Esophagus muscularis mucosa (tissue), 4 donors: Measurements from ENCODE around the gene HAUS1. TPM values are rescaled to one million over a fixed set of nuclear protein-coding genes. Genes with fewer than 3 reads are reported as not detected.

ENCODE experiments used
- DNase-seq: peaks from one replicate; pipeline ENCODE4 v3.0.0-alpha.2; 2017; ENCODE audit errors: extremely low spot score
- H3K27ac ChIP-seq, 4 donors: fragments of 200-600 bp; sonication (generic); replicated peaks in 1 of 4; 1 replicate in 3 of 4; 2 replicates in 1 of 4; pipeline ENCODE4 v1.5.1; 2016 to 2019; ENCODE audit warnings: mild to moderate bottlenecking in 1 of 4
- H3K27me3 ChIP-seq, 4 donors: fragments of 200-600 bp; sonication (generic); one replicate each; pipeline versions ENCODE4 v1.5.1 to v1.6.0; 2016 to 2019
- H3K36me3 ChIP-seq, 4 donors: fragments of 200-600 bp; sonication (generic); one replicate each; pipeline ENCODE4 v1.5.1; 2016 to 2019
- H3K4me1 ChIP-seq, 4 donors: fragments of 200-600 bp; sonication (generic); one replicate each; pipeline ENCODE4 v1.5.1; 2016 to 2019
- H3K4me3 ChIP-seq, 4 donors: fragments of 200-600 bp; sonication (generic); 1 replicate in 2 of 4; 2 replicates in 2 of 4; pipeline ENCODE4 v1.5.1; 2016 to 2019; ENCODE audit warnings: mild to moderate bottlenecking in 4 of 4, moderate library complexity in 1 of 4
- H3K9me3 ChIP-seq, 4 donors: fragments of 200-600 bp; sonication (generic); 1 replicate in 3 of 4; 2 replicates in 1 of 4; pipeline ENCODE4 v1.5.1; 2016 to 2019
- EP300 ChIP-seq: sonication (generic); formaldehyde crosslinking; IDR thresholded peaks from one replicate; pipeline ENCODE4 v1.6.1; 2017; ENCODE audit warnings: antibody characterized with exemption
- POLR2A ChIP-seq: fragments of 450-650 bp; IDR thresholded peaks from one replicate; pipeline ENCODE4 v1.6.1; 2017; ENCODE audit warnings: antibody characterized with exemption, moderate library complexity, mild to moderate bottlenecking, low read depth
- POLR2AphosphoS5 ChIP-seq, 2 donors: sonication (generic); formaldehyde crosslinking; IDR thresholded peaks; one replicate each; pipeline ENCODE4 v1.6.1; 2017; ENCODE audit warnings: antibody characterized with exemption in 2 of 2
- WGBS: methylation state at CpG from one replicate; pipeline ENCODE4 v1.1.5; 2018; 5-methylcytosine and 5-hydroxymethylcytosine counted together
- intact Hi-C: fragments of 100-400 bp; cut with DNase I; formaldehyde crosslinking; loops from one replicate; pipeline ENCODE4 v1.15.1; 2023
- total RNA-seq, 4 donors: library from RNA; depleted of rRNA; stranded (reverse); fragments of >200 nt; gene quantifications; one replicate each; pipeline versions ENCODE4 v1.1.0 to v1.2.1, GENCODE V29; 2016
- TF ChIP-seq, protein P1 (sequence below), 3 experiments: fragments of 200-600 bp in 2 of 3; fragments of 450-650 bp in 1 of 3; sonication (generic) in 2 of 3; IDR thresholded peaks; one replicate each; pipeline ENCODE4 v1.5.1; 2017 to 2019; ENCODE audit warnings: antibody characterized with exemption in 3 of 3, mild to moderate bottlenecking in 2 of 3, moderate library complexity in 1 of 3

The HAUS1 gene
- total RNA-seq, 4 donors from 2014 or later, result 31.9 to 48.3 (median 34.8) TPM

DNA sequence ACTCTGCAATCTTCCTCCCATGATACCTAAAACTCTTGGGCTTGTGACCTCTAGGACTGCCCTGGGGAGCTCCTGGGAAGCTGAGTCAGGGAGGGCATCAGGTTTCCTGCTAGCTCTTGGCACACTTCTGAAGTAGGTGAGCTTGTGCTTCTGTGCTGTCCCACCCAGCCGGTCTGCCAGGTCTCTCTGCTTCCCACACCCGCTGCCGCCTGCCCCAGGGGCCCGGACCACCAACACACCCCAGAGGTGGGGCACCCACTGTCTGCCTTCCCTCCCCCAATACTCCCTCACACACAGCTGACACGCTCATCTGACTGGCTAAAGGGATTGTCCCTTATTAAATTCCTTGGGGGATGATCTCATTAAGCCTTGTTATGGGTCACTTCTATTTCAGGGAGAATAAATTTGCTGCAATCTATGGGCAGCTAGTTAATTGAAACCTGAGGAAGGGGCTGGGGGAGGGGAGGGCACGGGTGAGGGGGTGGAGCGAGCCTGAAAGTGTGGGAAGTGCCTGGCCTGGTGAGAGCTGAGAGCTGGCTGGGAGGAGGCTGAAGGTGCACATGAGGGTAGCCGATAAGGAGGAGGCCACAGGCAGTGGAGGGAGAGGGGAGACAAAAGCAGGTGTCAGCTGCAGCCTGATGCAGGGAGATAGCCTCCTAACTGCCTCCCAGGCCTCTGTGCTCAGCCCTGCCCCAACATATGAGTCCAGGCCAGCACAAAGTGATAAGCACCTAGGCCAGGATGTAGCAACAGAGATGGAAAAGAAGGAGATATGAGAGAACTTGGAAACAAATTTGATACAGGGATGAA is 48.8 kb downstream of the HAUS1 start:
- TF ChIP-seq EP300, result no peak
- no peak for TF ChIP-seq POLR2A
- TF ChIP-seq, protein P1, sequence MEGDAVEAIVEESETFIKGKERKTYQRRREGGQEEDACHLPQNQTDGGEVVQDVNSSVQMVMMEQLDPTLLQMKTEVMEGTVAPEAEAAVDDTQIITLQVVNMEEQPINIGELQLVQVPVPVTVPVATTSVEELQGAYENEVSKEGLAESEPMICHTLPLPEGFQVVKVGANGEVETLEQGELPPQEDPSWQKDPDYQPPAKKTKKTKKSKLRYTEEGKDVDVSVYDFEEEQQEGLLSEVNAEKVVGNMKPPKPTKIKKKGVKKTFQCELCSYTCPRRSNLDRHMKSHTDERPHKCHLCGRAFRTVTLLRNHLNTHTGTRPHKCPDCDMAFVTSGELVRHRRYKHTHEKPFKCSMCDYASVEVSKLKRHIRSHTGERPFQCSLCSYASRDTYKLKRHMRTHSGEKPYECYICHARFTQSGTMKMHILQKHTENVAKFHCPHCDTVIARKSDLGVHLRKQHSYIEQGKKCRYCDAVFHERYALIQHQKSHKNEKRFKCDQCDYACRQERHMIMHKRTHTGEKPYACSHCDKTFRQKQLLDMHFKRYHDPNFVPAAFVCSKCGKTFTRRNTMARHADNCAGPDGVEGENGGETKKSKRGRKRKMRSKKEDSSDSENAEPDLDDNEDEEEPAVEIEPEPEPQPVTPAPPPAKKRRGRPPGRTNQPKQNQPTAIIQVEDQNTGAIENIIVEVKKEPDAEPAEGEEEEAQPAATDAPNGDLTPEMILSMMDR (IDR thresholded peaks at IDR 0.05), result no peak
- no peak for TF ChIP-seq POLR2AphosphoS5 (IDR thresholded peaks at IDR 0.05)
- intact Hi-C loops, result no loop called here
- no peak for DNase-seq
- no peak overlapping the region for H3K4me3 ChIP-seq
- 44% methylated on average over 8 of the region's 8 CpGs for WGBS
- H3K36me3 ChIP-seq, result no peaks in the 10 kb centered on the region
- no peaks in the 10 kb centered on the region for H3K9me3 ChIP-seq
- no peak overlapping the region for H3K27ac ChIP-seq
- no peaks in the 10 kb centered on the region for H3K27me3 ChIP-seq
- peaks cover 0 to 6% (median 0%) of the 10 kb centered on the region in 4 donors for H3K4me1 ChIP-seq

DNA sequence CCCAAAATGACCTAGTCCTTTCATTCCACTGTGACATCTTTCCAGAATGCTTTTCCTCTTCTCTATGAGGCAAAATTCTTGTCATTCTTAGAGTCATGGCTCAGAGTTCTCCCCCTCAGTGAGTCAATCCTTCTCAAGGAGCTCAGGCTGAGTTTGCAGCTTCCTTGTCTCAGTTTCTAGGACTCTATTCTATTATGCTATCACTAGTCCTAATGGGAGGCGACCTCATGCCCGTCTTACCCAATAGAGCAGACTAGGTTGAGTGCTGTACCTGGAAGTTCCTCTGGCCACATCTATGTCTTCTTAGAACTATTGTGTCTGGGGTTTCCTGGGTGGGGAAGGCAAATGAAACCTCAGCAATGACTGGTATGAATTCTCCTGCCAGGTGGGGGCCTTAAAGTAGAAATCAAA is 51.5 kb downstream of the HAUS1 start:
- no peak for DNase-seq
- H3K27me3 ChIP-seq, result no peaks in the 10 kb centered on the region
- peaks cover 0 to 6% (median 0%) of the 10 kb centered on the region in 4 donors for H3K4me1 ChIP-seq
- H3K4me3 ChIP-seq, result no peak overlapping the region
- WGBS, result 87% methylated on average over 2 of the region's 2 CpGs
- TF ChIP-seq POLR2A (no peak), EP300 (no peak), POLR2AphosphoS5 (IDR thresholded peaks at IDR 0.05) (no peak)
- TF ChIP-seq, protein P1 (IDR thresholded peaks at IDR 0.05), result no peak
- H3K27ac ChIP-seq, result no peak overlapping the region
- no peaks in the 10 kb centered on the region for H3K36me3 ChIP-seq
- no peaks in the 10 kb centered on the region for H3K9me3 ChIP-seq
- intact Hi-C loops, result no loop called here

DNA sequence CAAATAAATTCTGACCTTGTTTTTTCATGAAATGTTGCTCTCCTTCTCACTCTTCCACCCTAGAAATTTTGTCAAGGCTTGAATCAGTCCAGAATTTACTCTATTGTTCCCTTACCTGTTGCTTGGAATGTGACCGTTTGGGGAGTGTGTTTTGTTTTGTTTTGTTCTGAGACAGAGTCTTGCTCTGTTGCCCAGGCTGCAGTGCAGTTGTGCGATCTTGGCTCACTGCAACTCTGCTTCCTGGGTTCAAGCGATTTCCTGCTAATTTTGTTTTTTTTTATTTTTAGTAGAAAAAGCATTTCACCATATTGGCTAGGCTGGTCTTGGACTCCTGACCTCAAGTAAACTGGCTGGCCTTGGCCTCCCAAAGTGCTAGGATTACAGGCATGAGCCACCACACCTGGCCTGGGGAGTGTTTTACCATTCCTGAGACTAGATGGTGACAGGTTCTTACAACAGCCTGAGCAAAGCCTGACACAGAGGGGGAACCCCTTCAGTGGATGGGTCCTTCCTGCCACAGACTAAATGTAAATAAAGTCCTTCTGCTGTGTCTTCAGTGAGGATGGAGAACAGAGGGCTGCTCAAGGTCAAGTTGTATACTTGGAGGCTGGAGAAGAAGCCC is 52.0 kb downstream of the HAUS1 start:
- no peaks in the 10 kb centered on the region for H3K36me3 ChIP-seq
- intact Hi-C loops, result no loop called here
- no peaks in the 10 kb centered on the region for H3K27me3 ChIP-seq
- TF ChIP-seq, protein P1 (IDR thresholded peaks at IDR 0.05), result no peak
- TF ChIP-seq EP300 (no peak), POLR2A (no peak), POLR2AphosphoS5 (IDR thresholded peaks at IDR 0.05) (no peak)
- no peaks in the 10 kb centered on the region for H3K9me3 ChIP-seq
- no peak for DNase-seq
- no peak overlapping the region for H3K4me3 ChIP-seq
- 94% methylated on average over 3 of the region's 3 CpGs for WGBS
- no peak overlapping the region for H3K27ac ChIP-seq
- peaks cover 0 to 6% (median 0%) of the 10 kb centered on the region in 4 donors for H3K4me1 ChIP-seq

- TF ChIP-seq POLR2AphosphoS5 (IDR thresholded peaks at IDR 0.05) (no peak), POLR2A (no peak), EP300 (no peak)
- TF ChIP-seq, protein P1 (IDR thresholded peaks at IDR 0.05), result no peak
- Histone ChIP-seq H3K4me1 (peaks cover 0 to 6% (median 0%) of the 10 kb centered on the region in 4 donors), H3K4me3 (no peak overlapping the region), H3K27ac (no peak overlapping the region), H3K27me3 (no peaks in the 10 kb centered on the region), H3K9me3 (no peaks in the 10 kb centered on the region), H3K36me3 (no peaks in the 10 kb centered on the region)
- intact Hi-C loops, result no loop called here
- WGBS, result 56% methylated on average over 1 of the region's 3 CpGs
- no peak for DNase-seq
Measured at GRCh38 chr18:46156843-46157242, 52.7 kb downstream of the HAUS1 start.
